RWPE1 (cell line): ENCODE data around the gene SDK2.

Experiments
- CTCF ChIA-PET: fragments of 350-600 bp; sonication (Branson Sonifier 250); formaldehyde crosslinking; extraction: SDS; loops from one replicate; lab custom pipeline; 2021; lab: Yijun Ruan, JAX
- POLR2A ChIA-PET: fragments of 400-600 bp; formaldehyde crosslinking; extraction: SDS; loops from one replicate; lab custom pipeline; 2020; ENCODE audit warnings: antibody characterized with exemption; ENCODE audit not compliant: low non-redundant PET; lab: Yijun Ruan, JAX
- DNase-seq: peaks from one replicate; pipeline ENCODE4 v3.0.0; 2012; ENCODE audit warnings: low spot score
- H3K27ac ChIP-seq: fragments of 450-650 bp; 2 replicates; pipeline ENCODE4 v1.5.1; 2017
- CTCF ChIP-seq: fragments of 450-650 bp; conservative IDR thresholded peaks from 2 replicates; pipeline ENCODE4 v1.5.1; 2017; ENCODE audit warnings: low read depth, mild to moderate bottlenecking

Gene SDK2

DNA sequence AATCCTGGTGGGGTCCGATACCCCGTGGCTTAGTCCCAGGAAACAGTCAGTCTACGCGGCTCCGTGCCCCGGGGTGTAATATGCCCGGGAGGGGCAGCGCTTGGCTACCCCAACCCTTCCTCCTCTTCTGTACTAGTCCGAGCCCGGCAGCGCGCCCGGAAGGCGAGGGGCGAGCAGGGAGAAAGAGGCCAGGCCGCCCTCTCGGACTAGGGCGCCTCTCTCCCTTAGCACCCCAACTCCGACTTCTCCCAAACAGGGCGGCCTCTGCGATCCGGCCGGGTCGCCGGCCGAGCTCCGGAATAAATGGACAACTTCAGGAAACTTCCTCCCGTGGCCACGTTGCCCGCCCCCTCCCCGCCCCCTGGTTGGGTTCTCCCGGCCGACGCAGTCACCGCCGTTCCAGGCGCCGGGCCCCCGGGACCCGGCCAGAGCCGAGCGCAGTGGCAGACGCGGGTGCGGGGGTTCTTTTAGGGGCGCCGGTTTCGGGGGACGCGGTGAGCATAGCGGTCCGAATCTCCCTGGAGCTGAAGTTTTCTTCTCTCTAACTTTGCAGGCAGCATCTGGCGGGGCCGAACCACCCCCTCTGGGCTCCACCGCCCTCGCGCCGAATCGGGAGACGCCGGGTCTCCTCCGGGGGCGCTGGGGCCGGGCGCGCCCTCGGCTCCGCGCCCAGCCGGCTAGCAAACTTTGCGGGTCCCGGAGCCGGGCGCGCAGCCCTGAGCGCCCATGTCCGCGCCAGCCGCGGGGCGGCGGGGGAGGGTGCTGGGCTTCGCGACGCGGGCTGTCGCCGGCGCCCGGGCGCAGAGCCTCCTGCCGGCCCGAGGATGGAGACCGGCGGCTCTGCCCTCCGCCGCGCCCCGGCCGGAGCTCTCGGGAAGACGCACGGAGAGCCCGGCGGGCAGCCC is at the start of gene SDK2:
SDK2 (minus strand) TSS at position 301 of the 905 bp plus-strand sequence. CDS start 357 bp downstream, outside the sequence.
- ChIA-PET CTCF (interaction anchor here (0.5 to 1.4 kb wide), 8 partner anchors 49 to 1247 kb away, joined by 3 to 6 read pairs (median 3); no protein-coding TSS in a partner anchor), POLR2A (no interaction called here)
- peak; percentile 20 for DNase-seq
- H3K27ac ChIP-seq, result no peak within 1 kb of the TSS
- no peak for TF ChIP-seq CTCF

- TF ChIP-seq CTCF, result no peak
- ChIA-PET CTCF (no interaction called here), POLR2A (no interaction called here)
- DNase-seq, result no peak
- H3K27ac ChIP-seq, result no peak overlapping the region
Observed at GRCh38 chr17:73693071-73693470, 48.8 kb upstream of the SDK2 start.

DNA sequence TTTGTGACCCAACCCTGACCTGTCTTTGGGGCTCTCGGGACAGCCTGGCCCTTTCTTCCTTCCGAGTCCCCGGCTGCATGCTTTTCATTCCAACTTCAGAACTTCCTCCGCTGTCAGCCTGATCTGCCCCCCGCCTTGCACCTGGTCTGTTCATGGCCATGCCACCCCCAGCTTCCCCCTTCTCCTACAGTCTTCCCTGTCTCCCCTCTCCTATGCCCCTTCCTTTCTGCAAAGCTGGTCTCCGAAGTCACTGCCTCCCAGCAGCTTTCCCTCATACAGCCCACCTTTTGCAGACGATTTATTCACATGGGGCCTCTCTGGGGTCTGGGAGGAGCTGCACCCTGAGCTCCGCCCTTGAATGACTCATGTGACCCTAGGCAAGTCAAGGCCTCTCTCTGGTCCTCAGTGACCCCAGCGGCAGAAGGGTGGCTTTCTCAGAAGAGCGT is 47.1 kb upstream of the SDK2 start:
- TF ChIP-seq CTCF, result no peak
- CTCF ChIA-PET, result no interaction called here
- no peak overlapping the region for H3K27ac ChIP-seq
- POLR2A ChIA-PET, result no interaction called here
- DNase-seq, result no peak

DNA sequence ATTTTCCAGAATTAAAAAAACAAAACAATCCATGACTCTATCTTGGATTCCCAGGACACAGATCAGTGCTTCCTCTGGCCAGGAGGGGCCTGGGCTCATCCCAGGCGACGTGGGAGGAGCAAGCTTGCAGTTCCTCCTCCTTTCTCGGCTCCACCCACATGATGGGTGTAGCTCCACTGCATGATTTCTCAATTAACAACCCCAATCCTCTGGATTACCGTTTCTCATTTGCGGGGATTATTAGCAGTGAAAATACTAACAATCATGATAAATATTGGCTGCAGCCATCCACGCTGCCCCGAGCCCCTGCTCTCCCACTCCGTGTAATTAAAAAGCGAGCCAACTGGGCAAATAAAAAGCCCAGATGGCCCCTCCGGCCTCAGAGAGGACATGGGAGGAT is 46.4 kb upstream of the SDK2 start:
- no peak for TF ChIP-seq CTCF
- DNase-seq, result peak; percentile 34
- no peak overlapping the region for H3K27ac ChIP-seq
- ChIA-PET CTCF (interaction anchor here (0.6 kb wide), 2 partner anchors 251 to 287 kb away, joined by 3 to 4 read pairs; no protein-coding TSS in a partner anchor), POLR2A (no interaction called here)

DNA sequence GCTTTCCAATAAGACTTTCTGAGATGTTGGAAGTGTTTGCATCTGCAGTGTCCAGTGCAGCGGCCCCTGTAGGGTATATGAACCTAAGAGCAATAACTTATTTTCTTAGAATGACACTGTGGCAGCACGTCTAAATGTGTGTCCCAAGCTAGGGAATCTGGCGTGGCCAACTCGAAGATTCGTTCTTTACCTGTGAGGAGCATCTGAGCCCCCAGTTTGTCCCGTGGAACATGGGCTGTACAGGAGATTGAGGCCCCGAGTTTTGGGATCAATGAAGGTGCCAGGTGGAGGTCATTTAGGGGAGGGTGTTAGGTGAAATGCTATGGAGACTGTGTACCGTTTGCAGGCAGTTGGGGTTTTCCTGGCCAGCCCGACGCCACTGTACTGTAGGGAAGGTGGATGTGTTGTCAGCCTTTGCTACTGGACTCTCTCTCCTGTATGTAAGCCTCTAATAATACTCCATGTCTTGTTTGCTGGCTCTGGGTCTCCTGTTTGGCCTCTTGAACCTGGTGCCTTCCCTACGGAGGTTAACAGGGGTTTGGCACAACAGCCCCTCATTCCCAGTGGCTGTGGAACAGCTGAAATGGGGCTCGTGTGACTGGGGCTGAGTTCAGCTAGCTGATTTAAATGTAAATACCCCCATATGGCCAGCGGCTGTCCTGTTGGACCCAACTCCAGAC is 45.5 kb upstream of the SDK2 start:
- POLR2A ChIA-PET, result no interaction called here
- CTCF ChIA-PET, result interaction anchor here (0.7 kb wide), 1 partner anchor 780 kb away, joined by 3 read pairs; no protein-coding TSS in a partner anchor
- no peak for DNase-seq
- no peak for TF ChIP-seq CTCF
- no peak overlapping the region for H3K27ac ChIP-seq

GRCh38 chr17:73686961-73687360 is 42.7 kb upstream of the SDK2 start:
- ChIA-PET POLR2A (no interaction called here), CTCF (no interaction called here)
- TF ChIP-seq CTCF, result no peak
- no peak overlapping the region for H3K27ac ChIP-seq
- no peak for DNase-seq
